GM19452 (cell line): ENCODE data around the gene SLC13A3.

Source experiments
- ATAC-seq: cut with Tn5 transposase; IDR thresholded peaks from one replicate; pipeline ENCODE4 v1.9.1; 2021; ENCODE audit not compliant: unreplicated experiment

The SLC13A3 gene

DNA sequence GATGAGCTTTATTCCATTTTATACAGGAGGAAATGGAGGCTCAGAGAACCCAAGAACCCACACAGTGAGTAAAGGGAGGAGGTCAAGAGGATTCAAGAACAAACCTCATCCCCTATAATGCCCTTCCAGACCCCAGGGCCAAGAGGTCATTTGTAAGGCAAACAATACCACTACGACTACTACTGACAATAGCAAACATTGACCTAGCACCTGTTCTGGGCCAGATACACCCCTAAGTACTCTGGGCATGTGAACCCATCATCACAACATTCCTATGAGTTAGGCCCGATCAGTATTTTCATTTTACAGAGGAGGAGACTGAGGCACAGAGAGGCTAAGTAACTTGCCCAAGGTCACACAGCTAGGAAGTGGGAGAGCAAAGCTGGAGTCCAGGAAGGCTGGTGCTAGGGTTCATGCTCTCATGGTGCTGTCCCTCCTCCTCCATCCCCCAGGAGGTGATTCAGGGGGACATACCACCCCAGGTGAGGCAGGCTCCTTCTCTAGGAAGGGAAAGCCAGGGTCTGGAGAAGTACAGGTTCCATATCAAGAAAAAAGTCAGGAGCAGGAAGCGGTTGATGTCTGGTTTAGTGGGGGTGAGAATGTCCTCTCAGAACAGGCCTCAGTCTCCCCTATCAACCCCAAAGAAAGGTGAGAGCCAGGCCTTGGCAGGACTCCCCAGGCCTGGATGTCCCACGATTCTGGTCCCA lies 13.7 kb downstream of the SLC13A3 start:
- no peak for ATAC-seq

DNA sequence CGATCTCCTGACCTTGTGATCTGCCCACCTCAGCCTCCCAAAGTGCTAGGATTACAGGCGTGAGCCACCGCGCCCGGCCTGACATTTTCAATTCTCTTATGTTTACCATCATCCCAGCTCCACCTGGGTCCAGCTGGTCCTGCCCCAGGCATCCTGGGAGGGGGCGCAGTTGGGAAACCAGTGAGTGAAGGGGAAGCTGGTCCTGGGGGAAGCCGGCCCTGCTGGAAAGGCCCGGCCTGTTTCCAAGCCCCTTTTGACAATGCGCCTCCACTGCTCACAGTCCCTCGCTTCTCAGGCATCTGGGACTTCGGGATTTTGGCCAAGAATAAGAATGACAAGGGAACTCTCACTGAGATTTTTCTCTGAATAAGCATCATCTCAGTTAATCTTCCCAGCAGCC lies 14.2 kb downstream of the SLC13A3 start:
- ATAC-seq: no peak

DNA sequence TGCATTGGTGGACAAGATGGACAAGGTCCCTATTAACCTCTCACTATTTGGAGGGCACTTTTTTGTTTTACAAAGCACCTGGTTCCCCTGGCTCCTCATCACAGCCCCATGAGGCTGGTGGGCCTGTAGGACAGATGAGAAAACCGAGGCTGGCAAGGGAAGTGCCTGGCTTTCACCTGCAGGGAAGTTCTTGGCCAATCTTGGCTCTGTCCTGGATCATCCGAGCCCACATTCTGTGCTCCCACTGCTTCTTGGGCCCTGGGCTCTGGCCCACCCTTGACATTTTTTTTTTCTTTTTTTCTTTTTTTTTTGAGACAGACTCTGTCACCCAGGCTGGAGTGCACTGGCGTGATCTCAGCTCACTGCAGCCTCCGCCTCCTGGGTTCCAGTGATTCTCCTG lies 14.7 kb downstream of the SLC13A3 start:
- ATAC-seq: no peak

DNA sequence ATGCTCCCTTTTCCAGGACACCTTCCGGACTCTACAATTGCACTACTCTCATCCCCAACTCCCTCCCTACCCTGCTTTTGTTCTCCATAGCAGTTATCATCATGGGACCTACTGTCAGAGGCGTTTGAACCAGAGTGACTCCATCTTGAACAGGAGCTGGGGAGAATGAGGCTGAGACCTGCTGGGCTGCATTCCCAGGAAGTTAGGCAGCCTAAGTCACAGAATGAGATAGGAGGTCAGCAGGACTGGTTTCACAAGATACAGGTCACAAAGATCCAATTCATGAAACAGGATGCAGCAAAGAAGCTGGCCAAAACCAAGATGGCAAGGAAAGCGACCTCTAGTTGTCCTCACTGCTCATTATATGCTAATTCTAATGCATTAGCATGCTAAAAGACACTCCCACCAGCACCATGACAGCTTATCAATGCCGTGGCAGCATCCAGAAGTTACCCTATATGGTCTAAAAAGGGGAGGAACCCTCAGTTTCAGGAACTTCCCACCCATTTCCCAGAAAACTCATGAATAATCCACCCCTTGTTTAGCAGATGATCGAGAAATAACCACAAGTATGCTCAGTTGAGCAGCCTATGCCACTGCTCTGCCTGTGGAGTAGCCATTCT lies 15.6 kb downstream of the SLC13A3 start:
- ATAC-seq: no peak

DNA sequence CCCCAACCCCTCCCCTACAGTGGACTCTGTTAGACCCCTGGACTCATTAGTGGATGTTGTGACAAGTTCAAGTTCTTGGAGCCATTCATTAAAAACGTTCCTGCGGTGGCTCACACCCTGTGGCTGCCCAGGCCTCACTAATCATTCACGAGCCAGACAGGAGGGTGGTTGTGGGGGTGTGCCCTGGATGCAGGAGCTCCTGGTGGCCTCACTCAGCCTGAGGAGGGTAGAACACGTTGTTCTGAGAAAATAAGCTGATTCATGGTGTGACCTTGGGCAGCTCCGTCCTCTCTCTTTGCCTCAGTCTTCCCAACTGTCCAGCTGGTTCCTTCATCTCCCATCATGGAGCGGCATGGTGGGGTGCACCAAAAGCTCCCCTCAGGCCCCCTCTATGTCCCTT lies 16.7 kb downstream of the SLC13A3 start:
- no peak for ATAC-seq

DNA sequence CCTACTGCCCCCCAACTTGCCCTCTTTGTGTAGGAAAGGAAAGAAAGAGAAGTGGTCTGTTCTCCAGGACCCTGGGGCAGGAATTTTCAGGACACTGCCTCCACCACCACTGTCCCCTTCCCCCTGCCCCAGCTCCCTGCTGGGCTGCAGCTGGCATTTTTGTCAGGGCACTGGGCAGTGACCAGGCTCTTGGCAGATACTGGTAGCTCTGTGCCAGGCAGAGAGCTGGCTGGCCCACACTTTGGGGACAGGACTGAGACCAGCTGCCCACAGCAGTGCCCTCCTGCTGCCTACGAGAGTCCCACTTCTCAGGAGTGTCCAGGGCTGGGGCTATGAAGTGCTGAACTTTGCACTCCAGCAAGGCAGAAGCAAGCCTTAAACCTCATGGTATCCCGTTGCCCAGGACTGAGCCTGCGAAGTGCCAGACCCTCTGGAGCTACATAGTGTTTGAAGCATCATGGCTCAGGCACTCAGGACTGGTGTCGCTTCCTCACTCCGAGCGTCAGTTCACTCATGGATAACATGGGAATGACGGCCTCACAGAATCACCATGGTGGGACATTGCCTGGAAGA lies 19.3 kb downstream of the SLC13A3 start:
- ATAC-seq: no peak

DNA sequence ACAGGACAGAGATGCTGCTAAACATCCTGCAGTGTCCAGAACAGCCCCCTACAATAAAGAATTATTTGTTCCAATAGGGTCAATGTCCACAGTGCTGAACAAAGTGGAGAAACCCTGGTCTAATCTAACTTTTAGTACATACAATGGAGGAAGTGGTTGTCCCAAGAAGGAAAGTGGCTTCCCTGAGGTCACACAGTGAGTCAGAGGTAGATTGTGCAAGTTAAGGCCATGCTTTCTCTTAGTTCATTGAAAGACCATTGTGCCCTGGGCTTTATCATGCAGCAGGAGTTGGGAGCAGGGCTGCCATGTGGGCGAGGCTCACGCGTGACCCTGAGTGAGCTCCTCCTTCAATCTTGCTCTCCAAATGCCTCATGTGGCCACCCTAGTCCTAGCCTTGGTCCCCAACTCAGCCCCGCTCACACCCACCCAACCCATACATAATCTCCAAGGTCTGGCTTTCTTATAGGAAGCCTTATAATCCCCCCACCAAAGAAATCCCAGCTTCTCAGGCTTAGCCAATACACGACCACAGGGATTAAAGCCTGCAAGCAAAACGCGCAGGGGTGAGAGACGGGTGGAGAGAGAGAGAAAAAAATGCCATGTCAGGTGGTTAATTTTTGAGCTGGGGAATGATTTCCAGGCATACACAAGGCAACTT lies 19.9 kb downstream of the SLC13A3 start:
- no peak for ATAC-seq

DNA sequence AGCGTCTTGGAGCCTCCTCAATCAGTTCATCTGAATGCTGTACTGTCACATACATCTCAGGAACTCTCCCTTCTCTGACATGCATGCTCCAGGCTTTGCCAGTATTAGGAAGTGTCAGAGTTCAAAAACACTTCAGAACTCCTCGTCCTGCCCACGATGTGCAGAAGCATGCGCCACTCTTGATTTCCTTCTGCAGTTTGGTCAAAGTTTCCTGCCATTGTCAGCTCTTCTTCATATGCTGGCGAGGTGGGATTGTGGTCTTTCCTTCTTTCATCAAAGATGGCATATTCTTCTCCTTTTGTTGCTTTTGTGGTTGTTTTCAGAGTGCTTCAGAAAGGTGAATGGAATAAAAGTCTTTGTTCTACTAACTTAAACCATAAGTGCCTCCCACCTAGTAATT lies 21.0 kb downstream of the SLC13A3 start:
- no peak for ATAC-seq

DNA sequence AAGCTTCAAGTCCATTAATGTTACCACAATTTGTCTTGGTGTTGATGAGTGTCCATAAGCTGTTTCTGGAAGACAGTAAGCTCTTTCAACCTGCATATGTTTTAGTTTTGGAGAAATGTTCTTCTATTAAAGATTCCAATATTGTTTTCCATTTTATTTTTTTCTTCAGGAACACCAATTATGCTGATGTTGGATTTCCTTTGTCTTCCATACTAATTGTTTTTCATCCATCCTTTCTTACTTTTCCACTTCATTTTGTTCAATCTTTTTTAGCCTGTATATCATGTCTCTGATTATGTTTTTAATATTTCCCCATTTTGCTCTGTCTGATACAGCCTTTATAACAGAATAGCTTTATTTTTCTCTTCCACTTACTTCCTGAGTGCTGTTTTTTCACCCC lies 21.9 kb downstream of the SLC13A3 start:
- ATAC-seq: no peak

DNA sequence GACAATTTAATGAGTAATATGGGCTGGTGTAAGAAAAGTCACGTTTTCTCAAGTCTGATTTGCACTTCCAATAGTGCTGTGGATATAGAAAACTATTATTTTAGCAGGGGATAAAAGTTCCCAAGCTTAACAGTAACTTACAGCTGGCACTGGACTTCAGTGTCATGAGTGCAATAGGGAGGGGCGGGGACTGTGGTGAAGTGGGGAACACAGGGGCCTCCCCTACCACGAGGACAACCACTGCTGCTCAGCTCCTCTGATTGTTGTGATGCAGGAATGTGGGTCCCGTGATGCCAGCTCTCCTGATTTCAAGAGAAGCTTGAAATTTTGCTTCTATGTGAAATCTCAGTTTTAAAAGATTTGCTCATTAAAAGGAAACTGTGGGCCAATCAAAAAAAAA lies 24.0 kb downstream of the SLC13A3 start:
- ATAC-seq: no peak

DNA sequence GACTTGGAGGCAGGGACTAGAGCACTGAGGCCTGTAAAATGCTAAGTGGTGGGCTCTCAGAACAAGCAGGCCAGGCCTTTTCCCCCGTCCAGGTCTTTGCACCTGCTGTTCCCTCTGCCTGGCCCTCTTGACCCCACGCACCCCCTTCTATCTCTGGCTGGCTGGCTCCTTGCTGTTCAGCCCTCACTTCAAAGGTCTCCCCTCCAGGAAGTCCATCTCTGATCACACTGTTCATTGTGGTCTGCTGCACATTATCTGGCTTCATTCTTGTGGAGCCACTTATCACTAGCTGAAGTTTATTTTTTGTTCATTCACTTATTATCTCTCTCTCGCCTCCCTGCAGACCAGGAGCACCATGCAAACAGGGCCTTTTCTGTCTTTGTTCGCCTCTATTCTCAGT lies 24.5 kb downstream of the SLC13A3 start:
- no peak for ATAC-seq

DNA sequence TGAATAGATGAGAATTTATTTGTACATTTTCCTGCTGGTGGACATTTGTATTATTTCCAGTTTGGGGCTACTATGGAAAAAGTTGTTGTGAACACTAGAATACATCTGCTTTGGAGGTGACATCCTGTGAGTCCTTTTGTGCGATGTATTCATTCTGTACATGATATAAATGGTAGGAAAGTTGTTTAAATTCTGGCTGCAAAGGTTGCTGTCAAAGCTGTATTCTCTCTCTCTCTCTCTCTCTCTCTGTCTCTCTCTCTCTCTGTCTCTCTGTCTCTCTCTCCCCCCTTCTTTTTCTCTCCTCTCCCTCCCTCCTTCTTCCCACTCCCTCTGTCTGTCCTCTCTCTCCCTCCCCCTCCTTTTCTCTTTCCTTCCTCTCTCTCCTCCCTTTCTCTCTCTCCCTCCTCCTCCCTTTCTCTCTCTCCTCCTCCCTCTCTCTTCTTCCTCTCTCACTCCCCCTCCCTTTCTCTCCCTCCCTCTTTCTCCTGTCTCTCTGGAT lies 25.3 kb downstream of the SLC13A3 start:
- ATAC-seq: no peak

DNA sequence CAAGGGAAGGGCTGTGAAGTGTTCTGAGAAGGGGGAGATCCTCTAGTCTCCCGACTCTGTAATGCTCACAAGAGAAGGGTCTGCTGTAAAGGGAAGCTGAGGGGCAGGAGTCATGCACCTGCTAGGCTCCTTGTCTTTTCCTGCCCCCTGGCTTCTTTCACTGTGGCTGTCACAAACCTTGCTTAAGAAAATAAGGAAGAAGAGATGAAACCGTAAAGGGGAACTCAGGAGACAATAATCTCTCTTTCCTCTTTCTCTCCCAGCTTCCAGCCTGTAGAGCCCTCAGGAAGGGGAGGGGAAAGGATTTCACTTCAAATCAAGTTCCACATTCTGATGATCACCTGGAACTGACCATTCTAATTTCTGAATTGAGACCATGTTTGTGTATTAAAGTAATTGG lies 26.3 kb downstream of the SLC13A3 start:
- no peak for ATAC-seq

DNA sequence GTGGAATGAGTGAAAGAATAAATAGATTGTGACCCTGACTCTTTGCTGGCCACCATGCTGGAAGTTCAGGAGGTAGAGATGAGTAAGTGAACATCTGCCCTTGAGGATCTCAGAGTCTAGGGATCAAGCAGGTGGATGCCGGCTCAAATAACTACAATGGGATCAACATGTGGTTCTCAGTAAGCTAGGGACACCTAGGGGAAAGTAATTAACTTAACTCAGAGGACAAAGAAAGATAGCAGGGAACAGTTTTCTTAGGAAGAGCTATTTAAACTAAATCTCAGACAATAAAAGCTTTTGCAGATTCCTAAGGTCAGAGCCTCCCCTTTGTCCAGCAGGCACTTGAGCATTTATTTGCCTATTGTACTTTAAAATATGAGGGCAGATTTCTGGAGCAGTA lies 29.1 kb downstream of the SLC13A3 start:
- no peak for ATAC-seq

DNA sequence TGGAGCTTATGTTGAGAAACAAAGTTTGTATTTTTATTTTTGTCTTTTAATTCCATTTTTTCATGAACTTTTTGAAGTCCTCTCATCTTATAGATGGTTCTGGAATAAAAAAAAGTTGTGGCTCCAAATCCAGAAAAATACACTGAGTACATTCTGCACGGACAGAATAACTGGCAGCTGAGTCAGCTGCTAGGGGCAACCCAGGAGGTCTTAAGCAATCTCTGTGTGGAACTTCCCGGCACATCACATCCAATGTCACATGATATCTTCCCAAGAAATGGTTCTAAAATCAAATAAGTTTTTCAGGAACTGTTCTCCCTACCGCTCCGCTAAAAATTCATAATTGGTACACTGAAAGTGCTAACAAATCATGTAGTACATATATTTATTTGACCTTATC lies 29.8 kb downstream of the SLC13A3 start:
- ATAC-seq: no peak

DNA sequence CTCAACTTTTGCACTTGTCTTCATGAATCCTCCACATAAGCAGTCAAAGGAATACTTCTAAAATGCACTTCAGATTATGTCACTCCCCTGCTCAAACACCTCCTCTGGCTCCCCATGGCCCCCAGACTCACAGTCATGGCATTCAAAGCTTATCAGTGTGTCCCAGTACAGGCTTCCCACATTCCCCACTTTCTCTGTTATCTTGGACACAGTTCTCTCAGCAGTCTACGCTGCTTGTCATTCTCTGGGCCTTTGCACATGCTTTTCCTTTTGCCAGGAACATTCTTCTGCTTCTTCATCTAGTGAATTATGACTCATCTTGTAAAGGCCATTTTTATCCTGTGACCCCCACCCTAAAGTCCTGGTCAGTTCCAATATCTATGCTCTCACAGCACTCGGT lies 31.8 kb downstream of the SLC13A3 start:
- ATAC-seq: no peak

DNA sequence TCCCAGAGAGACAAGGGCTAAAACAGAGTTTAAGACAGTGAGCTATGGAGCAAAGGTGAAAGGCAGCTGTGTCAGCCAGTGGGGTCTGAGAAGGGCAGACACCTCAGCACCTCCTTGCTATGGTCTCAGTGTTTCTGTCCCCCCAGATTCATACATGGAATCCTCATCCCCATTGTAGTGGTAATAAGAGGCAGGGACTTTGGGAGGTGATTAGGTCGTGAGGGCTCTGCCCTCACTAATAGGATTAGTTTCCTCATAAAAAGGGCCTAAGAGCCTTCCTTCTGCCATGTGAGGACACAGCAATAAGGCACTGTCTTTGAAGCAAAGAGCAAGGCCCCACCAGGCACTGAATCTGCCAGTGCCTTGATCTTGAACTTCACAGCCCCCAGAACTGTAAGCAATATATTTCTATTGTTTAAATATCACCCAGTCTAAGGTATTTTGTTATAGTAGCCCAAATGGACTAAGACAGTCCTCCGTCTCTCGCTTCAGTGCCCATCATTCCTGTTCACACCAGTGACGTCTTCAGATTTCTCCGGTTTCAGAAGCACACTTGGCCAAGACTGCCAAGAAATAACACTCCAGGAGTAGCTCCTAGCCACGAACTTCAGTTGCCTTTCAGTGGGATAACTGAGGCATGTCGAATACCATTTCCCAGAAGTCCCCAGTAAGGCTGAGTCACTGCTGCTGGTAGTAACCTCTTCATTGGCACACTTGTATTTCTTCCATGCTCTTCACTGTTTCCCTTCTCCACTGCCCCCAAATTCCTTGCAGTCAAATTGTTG lies 32.8 kb downstream of the SLC13A3 start:
- no peak for ATAC-seq

DNA sequence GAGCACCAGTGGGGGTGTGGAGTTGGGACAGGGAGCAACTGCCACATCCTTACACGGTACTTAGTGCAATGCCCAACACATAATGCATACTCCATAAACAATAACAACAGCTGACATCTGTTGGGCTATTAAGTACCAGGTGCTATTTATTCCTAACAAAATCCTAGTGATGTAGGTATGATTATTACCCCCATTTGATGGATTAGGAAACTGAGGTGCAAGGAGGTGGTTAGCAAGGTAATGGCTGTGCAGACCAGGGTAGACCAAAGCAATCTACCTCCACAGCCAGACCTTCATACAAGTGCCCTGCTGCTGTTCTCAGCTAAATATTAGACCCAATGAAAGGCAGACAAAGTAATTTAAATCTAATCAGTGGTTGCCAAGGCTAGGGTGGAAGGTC lies 36.8 kb downstream of the SLC13A3 start:
- no peak for ATAC-seq

DNA sequence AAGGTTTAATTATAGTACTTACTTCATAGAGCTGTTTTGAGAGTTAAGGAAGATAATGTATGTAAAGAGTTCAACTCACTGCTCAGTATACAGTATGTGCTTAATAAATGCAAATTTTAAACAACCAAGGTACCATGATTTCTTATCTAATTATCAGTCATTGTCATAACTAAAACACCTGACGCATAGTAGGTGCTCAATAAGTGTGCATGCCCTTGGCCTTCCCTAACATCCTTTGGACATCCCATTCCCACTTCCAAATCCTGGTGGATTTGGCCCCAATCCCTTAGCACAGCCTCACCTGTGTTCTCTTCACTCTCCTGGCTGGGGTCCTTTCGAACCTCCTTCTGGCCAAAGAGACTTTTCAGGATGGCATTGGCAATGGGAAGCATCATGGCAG lies 41.1 kb downstream of the SLC13A3 start:
- no peak for ATAC-seq

DNA sequence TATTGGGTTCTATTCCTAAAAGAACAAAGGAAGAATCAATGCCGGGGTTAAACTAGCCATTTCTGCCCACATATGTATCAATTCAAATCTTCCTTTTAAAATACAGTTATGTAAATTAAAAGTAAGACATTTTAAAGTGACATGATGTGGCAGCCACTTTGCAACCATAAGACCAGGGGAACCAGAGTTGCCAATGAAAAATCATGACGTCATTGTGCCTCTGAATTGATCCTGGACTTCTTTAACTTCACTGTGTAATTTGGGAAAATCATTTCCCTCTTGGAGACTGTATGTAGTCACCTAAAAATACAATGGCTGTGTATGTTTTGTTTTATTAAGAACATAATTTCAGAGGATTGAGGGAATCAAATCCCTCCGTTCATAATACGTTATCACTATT lies 42.2 kb downstream of the SLC13A3 start:
- ATAC-seq: no peak

DNA sequence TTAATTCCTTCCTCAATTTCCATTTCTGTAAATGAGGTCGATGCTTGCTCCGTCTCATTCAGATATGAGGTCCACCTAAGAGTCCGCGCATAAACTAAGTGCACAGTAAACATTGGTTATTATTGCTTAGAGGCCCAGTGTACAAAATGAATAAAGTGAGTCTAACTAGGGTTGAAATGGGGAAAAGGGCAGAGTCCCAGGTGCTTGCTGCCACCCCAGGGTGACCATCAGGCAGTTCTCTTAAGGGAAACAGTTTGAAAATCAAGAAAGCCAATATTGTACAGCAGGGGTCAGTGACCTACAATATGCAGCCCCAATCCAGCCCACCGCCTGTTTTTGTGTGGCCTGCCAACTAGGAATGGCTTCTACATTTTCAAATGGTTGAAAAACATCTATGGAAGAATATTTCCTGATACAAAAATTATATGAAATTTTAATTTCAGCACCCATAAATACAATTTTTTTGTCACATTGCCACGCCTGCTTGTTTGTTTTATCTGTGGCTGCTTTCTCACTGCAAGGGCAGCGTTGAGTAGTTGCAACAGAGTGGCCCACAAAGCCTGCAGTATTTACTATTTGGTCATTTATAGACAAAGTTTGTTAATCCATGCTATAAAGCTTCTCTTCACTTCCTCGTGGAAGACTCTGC lies 43.3 kb downstream of the SLC13A3 start:
- ATAC-seq: no peak
